Erythroblast (primary cell): ENCODE data around the gene LEMD3.
A peak's percentile ranks its signal among the peaks of the same experiment; 100 is the strongest.
"Not testable (repeated sequence)": the region's sequence is repeated elsewhere in the genome, so short reads cannot be mapped to it uniquely, and the experiment has no call there.

ENCODE experiments used
- DNase-seq, 2 experiments: peaks; one replicate each; lab custom pipeline; 2025; lab: John Stamatoyannopoulos, UW
- GATA1 ChIP-seq: IDR thresholded peaks from 2 replicates; pipeline ENCODE4 v1.6.1; 2011; ENCODE audit warnings: low read depth, mild to moderate bottlenecking, control low read depth, low read length, moderate library complexity
- POLR2A ChIP-seq: IDR thresholded peaks from 2 replicates; pipeline ENCODE4 v1.6.1; 2011; ENCODE audit warnings: mild to moderate bottlenecking, low read length

Gene LEMD3

DNA sequence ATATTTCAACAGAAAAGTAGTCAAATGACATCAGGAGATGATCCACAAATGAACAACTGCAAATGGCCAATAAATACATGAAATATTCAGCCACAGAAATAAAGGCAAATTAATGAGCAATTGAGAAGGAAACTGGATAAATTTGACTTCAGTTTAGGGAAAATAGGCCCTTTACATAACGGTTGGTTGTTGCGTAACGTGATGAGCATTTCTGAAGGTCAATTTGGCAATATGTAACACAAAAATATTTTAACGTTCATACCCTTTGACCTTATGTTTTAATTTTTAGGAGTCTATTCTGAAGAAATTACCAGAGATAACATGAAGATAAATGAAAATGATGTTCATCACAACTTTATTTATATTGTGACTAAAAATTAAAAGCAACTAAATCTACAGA lies 94.4 kb downstream of the LEMD3 start:
- no peak for TF ChIP-seq POLR2A
- no peak for TF ChIP-seq GATA1
- no peak for DNase-seq

DNA sequence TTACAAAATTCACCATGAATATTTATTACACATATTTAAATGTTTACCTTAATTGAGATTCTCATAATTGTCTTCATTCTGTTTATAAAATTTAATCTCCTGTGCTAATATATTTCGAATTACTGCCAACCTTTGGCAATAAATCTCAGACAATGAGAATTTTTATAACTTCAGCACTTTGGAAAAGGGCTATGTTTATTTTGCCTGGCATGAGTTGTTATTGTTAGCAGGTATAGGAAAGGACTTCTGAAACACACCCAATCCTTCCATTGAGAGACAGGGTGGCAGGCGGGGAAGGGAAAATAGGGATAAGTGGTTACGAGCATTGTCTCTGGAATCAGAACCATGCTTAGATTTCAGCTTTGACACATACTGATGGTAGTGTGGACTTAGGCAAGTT lies 97.0 kb downstream of the LEMD3 start:
- DNase-seq, result no peak
- no peak for TF ChIP-seq POLR2A

DNA sequence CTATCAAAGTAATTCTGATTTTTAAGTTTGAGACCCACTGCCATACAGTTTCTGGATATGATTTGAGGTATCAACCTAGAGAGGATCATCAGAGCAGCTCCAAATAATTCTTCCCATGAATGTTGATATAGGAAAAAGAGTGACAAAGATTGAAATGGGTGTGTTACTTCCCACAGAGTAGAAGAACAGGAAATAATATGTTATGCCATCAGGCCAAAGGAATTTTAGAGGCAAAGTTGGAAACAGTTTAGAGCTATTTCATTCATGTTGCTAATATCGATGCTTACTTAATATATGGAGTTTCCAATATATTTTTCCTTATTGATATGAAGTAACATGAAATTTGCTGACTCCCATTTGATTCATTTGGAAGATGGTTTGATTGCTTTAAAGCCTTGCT lies 100.2 kb downstream of the LEMD3 start:
- no peak for TF ChIP-seq GATA1
- TF ChIP-seq POLR2A, result no peak
- no peak for DNase-seq

- no peak for DNase-seq
- TF ChIP-seq GATA1, result no peak
Measured at GRCh38 chr12:65274602-65275272, 105.4 kb downstream of the LEMD3 start.

DNA sequence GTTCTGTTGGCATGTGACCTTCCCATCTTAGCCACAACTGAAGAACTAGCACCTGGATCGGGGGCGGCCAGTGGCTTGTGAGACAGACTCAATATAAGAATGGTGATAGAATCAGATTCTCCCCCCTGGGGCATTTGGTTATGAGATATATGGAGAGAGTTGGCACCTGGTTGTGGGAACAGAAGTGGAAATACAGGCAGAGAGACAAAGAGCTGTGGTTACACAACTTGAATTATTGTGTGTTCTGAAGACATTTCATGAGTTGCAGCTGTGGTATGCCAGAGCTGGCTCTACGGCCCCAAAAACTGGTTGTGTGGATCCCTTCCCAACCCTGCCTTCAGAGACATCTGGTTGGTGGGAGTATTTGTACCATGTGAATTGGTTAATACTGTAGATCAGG lies 106.2 kb downstream of the LEMD3 start:
- no peak for TF ChIP-seq GATA1
- TF ChIP-seq POLR2A, result no peak
- no peak for DNase-seq

DNA sequence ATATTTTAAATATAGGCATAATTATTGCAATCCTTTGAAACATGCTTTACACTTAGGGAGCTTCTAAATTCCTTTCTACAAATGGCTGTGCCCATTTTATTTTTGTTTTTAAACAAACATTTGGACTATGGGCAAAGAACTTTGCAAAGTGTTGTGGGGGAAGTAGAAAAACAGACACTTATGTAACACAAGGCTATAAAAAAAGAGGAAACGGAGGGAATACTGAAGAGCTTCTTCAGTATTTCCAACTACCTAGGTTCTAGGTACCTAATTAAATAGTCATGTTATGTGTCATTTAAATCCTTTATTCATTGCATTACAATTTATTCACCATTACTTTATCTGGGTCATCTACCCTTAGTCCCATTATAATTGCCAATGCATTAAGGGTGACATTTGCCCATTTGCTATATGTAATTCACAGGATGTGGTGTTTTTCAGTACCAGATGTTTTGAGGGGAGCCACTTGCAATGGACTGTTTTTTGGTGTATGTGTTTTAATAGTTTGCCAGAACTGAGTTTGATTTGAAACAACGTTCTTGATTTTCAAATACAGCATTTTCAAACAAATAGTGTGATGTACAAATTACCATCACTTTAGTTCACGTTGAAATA lies 107.6 kb downstream of the LEMD3 start:
- DNase-seq, result no peak
- no peak for TF ChIP-seq GATA1
- no peak for TF ChIP-seq POLR2A

DNA sequence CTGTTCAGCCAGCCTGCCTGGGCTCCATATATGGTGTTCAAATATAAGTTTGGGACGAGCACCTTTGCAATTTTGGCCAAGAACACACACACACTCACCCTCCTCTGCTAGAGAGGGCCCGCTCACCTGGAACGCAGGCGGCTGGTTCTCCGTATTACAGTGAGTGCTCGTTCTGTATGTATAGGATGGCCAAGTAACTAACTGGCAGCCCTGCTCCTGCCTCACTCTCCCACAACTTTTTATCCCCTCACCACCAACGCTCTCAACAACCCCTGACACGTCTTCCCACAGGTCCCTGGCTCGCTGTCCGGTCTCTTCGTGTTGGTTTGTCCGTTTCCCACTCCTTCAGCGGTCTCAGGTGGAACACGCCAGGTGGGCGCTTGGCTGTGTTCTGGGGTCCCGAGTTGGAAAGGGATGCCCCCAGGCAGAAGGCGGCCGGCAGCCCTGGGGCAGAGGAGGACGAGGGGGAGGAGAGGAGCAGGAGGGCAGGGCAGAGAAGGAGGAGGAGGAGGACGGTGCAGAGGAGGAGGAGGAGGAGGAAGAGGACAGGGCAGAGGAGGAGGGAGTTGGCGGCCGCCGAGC lies 108.7 kb downstream of the LEMD3 start:
- no peak for DNase-seq

GRCh38 chr12:65278576-65279368 lies 109.4 kb downstream of the LEMD3 start, which contains the start of gene MSRB3:
TSS of gene MSRB3 (plus strand) at chr12:65278683. CDS start at chr12:65308580, 29,897 bp downstream.
- TF ChIP-seq POLR2A (no peak), GATA1 (no peak)
- peak; percentile 25 to 28 for DNase-seq

More for the DNA sequence above, 108.7 kb downstream of the LEMD3 start:
- TF ChIP-seq POLR2A (no peak), GATA1 (no peak)

DNA sequence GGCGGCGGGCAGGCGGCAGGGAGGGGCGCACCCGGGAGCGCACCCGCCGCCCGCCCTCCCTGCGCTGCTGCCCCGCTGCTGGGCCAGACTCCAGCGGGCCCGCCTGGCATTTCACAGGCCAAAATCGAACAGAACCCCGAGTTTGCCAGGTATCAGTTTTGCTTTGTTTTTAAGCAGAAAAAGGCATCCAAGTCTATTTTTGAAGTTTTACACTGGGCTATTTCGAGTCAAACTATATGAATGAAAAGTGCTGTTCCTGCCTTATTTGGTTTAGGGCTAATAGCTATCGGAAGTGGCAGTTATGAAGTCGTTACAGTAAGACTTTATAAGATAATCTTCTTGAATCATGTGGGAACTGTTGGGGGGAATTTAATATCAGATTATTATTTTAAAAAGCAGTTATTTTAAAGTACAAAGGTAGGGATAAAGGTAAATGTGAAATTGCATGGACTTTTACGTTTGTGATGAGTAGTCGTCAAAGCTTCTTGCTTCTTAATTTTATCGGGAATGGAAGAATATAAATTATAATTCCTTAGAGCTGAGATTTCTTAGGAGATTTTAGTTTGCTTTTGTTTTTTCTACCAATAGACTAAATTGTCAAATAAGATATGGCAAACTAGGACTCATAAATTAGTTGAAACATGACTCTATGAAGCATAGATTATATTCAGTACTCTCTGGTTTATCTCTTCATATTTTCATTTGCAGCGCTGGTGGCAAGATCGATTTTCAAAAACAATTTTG lies 110.2 kb downstream of the LEMD3 start:
- TF ChIP-seq GATA1, result no peak
- no peak for TF ChIP-seq POLR2A
- DNase-seq, result peak; percentile 25 to 33

GRCh38 chr12:65280306-65280705 lies 110.9 kb downstream of the LEMD3 start:
- TF ChIP-seq POLR2A, result no peak
- TF ChIP-seq GATA1, result no peak

GRCh38 chr12:65282840-65283239 lies 113.5 kb downstream of the LEMD3 start:
- TF ChIP-seq GATA1, result no peak
- TF ChIP-seq POLR2A, result no peak
- DNase-seq, result no peak

More at GRCh38 chr12:65280306-65280705, 110.9 kb downstream of the LEMD3 start:
- no peak for DNase-seq

DNA sequence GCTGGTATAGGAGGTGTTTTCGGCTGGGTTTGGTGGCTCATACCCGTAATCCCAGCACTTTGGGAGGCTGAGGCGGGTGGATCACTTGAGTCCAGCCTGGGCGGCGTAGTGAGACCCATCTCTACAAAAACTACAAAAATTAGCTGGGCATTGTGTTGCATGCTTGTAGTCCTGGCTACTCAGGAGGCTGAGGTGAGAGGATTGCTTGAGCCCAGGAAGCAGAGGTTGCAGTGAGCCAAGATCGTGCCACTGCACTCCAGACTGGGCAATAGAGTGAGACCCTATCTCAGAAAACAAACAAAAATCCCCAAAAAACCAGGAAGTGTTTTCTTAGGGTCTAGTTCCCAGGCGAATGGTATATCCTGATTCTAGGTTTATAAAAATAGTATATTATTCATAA lies 116.1 kb downstream of the LEMD3 start:
- DNase-seq, result not testable (repeated sequence)

DNA sequence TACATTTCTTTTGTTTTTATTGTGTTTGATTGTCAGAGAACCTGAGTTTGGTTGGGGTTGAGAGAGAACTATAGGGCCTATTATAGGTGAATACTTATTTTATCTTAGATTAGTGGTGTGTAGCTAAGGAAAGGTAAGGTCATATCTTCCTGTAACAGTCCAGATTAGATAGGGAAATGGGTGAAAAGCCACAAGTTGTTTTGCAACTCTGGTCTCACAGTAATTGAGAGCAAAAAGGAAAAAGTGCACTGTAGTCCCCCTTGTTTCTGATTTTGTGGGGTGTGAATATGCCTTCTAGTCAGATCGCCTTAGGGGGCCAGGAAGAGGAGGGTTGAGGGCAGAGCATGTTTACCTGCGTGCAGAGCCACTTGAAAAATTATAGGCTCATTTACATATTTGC lies 118.0 kb downstream of the LEMD3 start:
- TF ChIP-seq POLR2A, result no peak
- no peak for TF ChIP-seq GATA1
- DNase-seq, result no peak

DNA sequence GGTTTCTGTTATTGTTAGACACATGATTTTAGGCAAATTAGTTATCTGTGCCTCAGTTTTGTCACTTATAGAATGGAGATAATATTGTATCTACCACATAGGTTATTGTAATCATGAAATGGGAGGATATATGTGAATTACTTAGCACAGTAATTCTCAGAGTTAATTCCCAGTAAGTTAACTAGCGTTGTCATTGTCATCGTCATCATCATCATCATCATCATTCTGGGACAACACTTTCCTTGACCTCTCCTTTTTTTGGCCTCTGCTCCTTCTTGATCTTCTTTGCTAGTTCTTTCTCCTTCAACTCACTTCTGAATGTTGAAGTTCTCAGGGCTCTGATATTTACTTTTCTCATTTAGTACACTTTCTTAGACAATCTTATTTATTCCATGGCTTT lies 122.9 kb downstream of the LEMD3 start:
- no peak for TF ChIP-seq POLR2A
- TF ChIP-seq GATA1, result no peak
- no peak for DNase-seq
